Right lobe of liver (tissue), 6 donors: ENCODE measurements around the gene SSBP4. TPM values are rescaled to one million over a fixed set of nuclear protein-coding genes. Genes with fewer than 3 reads are reported as not detected.

Source experiments
- ATAC-seq, 4 donors: fragments of 200-7000 bp; cut with Tn5 transposase; one replicate each; pipeline ENCODE4 v1.9.1; 2020; ENCODE audit warnings: mild to moderate bottlenecking in 4 of 4, moderate library complexity in 4 of 4
- DNase-seq, 3 donors: peaks; one replicate each; pipeline ENCODE4 v3.0.0-alpha.2; 2020
- H3K27ac ChIP-seq, 3 donors: fragments of 200-600 bp; one replicate each; pipeline ENCODE4 v1.8.0; 2022
- H3K27me3 ChIP-seq, 2 donors: fragments of 200-600 bp; one replicate each; pipeline ENCODE4 v1.8.0; 2022
- H3K36me3 ChIP-seq, 4 donors: fragments of 200-600 bp; sonication (generic) in 1 of 4; one replicate each; pipeline versions ENCODE4 v1.5.1 to v1.8.0; 2017 to 2022; ENCODE audit warnings: control low read depth in 1 of 4
- H3K4me1 ChIP-seq, 4 donors: fragments of 200-600 bp; sonication (generic) in 1 of 4; one replicate each; pipeline versions ENCODE4 v1.5.1 to v1.8.0; 2017 to 2022; ENCODE audit warnings: control low read depth in 1 of 4
- H3K4me3 ChIP-seq, 3 donors: fragments of 200-600 bp; one replicate each; pipeline ENCODE4 v1.8.0; 2022
- H3K9me3 ChIP-seq, 4 donors: fragments of 200-600 bp; sonication (generic) in 1 of 4; one replicate each; pipeline versions ENCODE4 v1.5.1 to v1.8.0; 2017 to 2022; ENCODE audit warnings: control low read depth in 1 of 4
- POLR2A ChIP-seq: fragments of 450-650 bp; IDR thresholded peaks from one replicate; pipeline ENCODE4 v1.6.1; 2017; ENCODE audit warnings: antibody characterized with exemption, mild to moderate bottlenecking
- WGBS: methylation state at CpG from one replicate; pipeline ENCODE4 v1.1.6; 2018; ENCODE audit warnings: low coverage, low lambda C conversion rate; ENCODE audit not compliant: insufficient coverage; ENCODE audit errors: missing lambda C conversion rate; 5-methylcytosine and 5-hydroxymethylcytosine counted together
- intact Hi-C, 2 donors: fragments of 100-400 bp; cut with DNase I; formaldehyde crosslinking; loops; one replicate each; pipeline versions ENCODE4 v1.11.2 to v1.14.1; 2022
- total RNA-seq, 6 experiments: library from RNA; depleted of rRNA in 2 of 6; stranded (reverse); fragments of >200 nt in 2 of 6; fragmentation: NEBNext Ultra II Directional in 3 of 6; extraction: Animal tissue kit (Norgen Biotek cat#: 25700) in 3 of 6; gene quantifications; one replicate each; pipeline versions ENCODE4 v1.1.0 to v1.2.4, GENCODE V29; 2016 to 2023
- TF ChIP-seq, protein P1 (sequence below), 4 donors: fragments of 200-600 bp in 3 of 4; fragments of 450-650 bp in 1 of 4; IDR thresholded peaks; one replicate each; pipeline versions ENCODE4 v1.5.1 to v1.8.0; 2016 to 2022; ENCODE audit warnings: antibody characterized with exemption in 4 of 4, mild to moderate bottlenecking in 2 of 4
- donor health status: DM: no; HTN: yes; CAD: no.
- donor health status: DM: no; HTN: no; CAD: no.
- donor health status: DM: no; HTN: no; CAD: no.
- donor health status: DM: no; HTN: yes; CAD: no.
- donor health status: DM: no; HTN: yes; CAD: no.

Gene SSBP4
- total RNA-seq, 6 experiments from 2014 or later, result 12.8 to 23.9 (median 15.9) TPM

DNA sequence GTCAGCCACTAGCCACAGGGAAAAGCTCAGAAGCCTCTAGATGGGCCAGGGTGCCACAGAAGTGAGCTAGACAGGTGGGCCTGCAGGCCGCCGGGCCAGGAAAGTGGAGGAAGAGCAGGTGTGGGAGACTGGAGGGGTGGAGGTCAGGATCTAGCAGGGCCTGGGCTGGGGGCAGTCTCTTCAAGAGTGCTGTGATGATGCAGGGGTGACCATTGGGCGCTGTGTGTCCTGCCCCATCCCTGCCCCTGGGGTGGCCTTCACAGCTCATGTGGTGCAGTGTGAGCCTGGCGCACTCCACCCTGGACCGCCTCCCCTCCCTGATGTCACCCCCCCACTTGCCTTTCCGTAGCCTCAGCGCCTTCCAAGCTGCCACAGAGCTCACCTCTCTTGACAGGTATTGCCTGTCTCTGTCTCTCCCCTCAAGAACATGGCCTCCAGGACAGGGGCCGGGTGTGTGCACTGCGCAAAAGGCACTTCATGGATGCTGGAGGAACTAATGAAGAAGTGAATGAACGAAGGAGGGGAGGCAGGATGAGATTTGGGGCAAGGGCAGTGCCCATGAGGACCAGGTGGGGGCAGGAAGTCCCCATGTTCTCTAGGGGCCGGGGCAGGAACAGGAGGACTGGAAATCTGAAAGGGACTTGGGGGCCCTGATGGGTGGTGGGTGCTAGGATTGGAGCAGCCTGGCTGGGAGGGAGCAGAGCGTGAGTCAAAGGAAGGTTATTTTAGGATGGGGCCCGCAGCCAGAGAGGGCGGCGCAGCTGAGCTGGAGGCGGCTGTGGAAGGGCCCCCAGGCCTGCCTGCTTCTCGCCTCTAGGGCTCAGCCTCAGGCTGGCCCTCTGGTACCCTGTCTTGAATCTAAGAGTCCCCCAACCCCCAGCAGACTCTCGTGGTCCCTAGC is 6.6 kb downstream of the SSBP4 start:
- no peaks in the 10 kb centered on the region for H3K9me3 ChIP-seq
- peaks cover 0 to 7% (median 0%) of the 10 kb centered on the region in 4 donors for H3K4me1 ChIP-seq
- no peaks in the 10 kb centered on the region for H3K36me3 ChIP-seq
- no peak overlapping the region for H3K27ac ChIP-seq
- H3K4me3 ChIP-seq, result no peak overlapping the region
- TF ChIP-seq POLR2A, result no peak
- TF ChIP-seq, protein P1, sequence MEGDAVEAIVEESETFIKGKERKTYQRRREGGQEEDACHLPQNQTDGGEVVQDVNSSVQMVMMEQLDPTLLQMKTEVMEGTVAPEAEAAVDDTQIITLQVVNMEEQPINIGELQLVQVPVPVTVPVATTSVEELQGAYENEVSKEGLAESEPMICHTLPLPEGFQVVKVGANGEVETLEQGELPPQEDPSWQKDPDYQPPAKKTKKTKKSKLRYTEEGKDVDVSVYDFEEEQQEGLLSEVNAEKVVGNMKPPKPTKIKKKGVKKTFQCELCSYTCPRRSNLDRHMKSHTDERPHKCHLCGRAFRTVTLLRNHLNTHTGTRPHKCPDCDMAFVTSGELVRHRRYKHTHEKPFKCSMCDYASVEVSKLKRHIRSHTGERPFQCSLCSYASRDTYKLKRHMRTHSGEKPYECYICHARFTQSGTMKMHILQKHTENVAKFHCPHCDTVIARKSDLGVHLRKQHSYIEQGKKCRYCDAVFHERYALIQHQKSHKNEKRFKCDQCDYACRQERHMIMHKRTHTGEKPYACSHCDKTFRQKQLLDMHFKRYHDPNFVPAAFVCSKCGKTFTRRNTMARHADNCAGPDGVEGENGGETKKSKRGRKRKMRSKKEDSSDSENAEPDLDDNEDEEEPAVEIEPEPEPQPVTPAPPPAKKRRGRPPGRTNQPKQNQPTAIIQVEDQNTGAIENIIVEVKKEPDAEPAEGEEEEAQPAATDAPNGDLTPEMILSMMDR (IDR thresholded peaks at IDR 0.05), result no peak
- H3K27me3 ChIP-seq, result no peaks in the 10 kb centered on the region
- intact Hi-C loops, result no loop called here
- ATAC-seq (no peak), DNase-seq (no peak)
- 63% methylated on average over 6 of the region's 18 CpGs for WGBS

DNA sequence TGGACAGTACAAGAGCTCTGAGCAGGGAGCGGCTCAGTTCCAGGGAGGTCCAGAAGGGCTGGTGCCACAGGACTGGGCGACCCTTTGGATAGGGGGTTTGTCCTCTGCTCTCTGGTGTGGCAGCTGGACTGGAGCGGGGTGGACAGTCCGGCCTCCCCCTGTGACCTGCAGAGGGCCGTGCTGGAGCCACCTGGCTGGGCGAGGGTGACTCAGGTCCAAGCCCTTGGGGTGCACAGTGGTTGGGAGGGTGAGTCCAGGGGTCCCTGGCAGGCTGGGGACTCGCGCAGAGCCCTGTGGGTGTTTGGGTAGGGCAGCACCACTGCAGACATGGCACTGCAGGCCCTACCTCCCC is 7.2 kb downstream of the SSBP4 start:
- TF ChIP-seq, protein P1 (IDR thresholded peaks at IDR 0.05), result no peak
- no peak for TF ChIP-seq POLR2A
- Histone ChIP-seq H3K27me3 (no peaks in the 10 kb centered on the region), H3K4me1 (peaks cover 0 to 7% (median 0%) of the 10 kb centered on the region in 4 donors), H3K36me3 (no peaks in the 10 kb centered on the region), H3K9me3 (no peaks in the 10 kb centered on the region), H3K4me3 (no peak overlapping the region), H3K27ac (no peak overlapping the region)
- DNase-seq (no peak), ATAC-seq (no peak)
- WGBS, result no CpG with 5 or more reads among the region's 8 CpGs
- intact Hi-C loops, result no loop called here

DNA sequence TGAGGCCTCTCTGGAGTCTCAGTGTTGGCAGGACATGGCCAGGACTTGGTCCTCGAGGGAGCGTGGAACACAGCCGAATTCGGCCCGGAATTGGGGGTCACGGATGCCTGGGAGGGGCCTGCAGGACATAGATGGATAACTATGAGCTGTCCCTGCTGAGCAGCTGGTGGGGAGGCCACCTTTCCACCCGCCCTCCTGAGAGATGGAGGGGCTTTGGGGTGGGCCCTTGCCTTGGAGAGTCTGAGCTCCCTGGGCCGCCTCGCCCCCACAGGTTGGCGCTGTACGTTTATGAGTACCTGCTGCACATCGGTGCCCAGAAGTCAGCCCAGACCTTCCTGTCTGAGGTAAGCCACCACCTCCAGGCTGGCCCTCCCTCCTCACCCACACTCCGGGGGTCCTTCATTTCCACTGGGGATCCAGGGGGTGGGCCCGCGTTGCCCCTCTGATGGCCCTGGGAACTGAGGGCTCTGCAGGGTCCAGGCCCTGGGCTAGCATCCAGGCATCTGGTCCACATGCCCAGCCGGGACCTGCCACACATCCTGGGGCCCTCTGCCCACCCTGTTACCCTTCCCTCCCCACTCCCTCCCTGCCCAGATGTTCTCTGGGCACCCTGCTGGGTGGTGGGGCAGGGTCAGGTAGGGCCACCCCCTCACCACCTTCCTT is 8.0 kb downstream of the SSBP4 start:
- Histone ChIP-seq H3K27ac (no peak overlapping the region), H3K36me3 (no peaks in the 10 kb centered on the region), H3K4me1 (peaks cover 0 to 7% (median 0%) of the 10 kb centered on the region in 4 donors), H3K27me3 (no peaks in the 10 kb centered on the region), H3K9me3 (no peaks in the 10 kb centered on the region), H3K4me3 (no peak overlapping the region)
- WGBS, result 40% methylated on average over 1 of the region's 16 CpGs
- no peak for TF ChIP-seq POLR2A
- TF ChIP-seq, protein P1 (IDR thresholded peaks at IDR 0.05), result no peak
- ATAC-seq (no peak), DNase-seq (no peak)
- intact Hi-C loops, result no loop called here

DNA sequence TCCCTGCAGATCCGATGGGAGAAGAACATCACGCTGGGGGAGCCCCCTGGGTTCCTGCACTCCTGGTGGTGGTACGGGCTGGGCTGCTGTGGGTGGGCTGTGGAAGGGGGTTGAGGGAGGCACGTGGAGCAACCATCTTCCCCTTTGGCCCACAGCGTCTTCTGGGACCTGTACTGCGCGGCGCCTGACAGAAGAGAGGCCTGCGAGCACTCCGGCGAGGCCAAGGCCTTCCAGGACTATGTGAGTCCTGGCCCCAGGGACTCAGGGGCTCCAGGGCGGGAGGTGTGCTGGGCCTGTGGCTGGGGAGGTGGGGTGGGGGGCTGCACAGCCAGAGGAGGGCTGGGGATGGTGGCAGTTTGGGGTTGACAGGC is 8.5 kb downstream of the SSBP4 start:
- DNase-seq, result no peak
- TF ChIP-seq, protein P1 (IDR thresholded peaks at IDR 0.05), result no peak
- TF ChIP-seq POLR2A, result no peak
- Histone ChIP-seq H3K27me3 (no peaks in the 10 kb centered on the region), H3K4me1 (peaks cover 0 to 7% (median 0%) of the 10 kb centered on the region in 4 donors), H3K27ac (no peak overlapping the region), H3K36me3 (no peaks in the 10 kb centered on the region), H3K9me3 (no peaks in the 10 kb centered on the region), H3K4me3 (no peak overlapping the region)
- no peak for ATAC-seq
- WGBS, result 56% methylated on average over 3 of the region's 12 CpGs
- intact Hi-C loops, result no loop called here
